ENCODE data around the gene RGL4. TPM values are rescaled to one million over a fixed set of nuclear protein-coding genes. Genes with fewer than 3 reads are reported as not detected.

RGL4 gene
- total RNA-seq, 1 donor from 2014 or later = not detected

DNA sequence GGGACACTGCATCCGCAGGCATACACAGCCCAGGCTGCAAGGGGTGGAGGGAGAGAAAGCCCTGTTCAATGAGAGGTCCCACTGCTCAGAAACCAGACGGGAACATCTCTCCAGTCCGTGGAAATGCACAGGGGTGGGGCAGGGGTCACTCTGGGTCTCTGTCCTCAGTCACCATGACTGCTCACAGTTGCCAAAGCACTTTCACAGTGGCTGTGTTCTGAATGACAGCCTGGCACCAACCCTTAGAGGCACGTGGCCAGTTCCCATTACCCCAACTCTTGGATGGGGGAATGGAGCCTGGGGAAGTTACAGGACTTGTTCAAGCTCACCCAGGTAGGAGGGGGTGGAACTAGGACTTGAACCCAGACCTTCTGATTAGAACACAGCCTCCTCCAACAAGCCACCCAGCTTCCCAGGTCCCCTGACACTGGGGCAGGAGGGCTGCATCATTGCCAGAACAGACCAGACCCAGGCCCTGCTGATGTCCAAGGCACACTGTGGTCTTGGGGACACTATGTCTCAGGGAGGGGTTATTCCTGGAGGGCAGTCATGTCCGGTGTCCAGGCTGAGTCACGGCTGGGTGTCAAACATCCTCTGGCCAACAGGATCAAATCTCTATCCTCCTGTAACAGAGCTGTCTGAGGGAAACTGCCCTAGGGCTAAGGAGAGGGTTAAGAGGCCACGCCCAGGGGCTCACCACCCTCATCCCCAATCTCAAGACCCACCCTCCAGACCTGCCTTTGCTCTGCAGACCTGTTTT is 51.9 kb downstream of the RGL4 start:
- FAIRE-seq (no peak), DNase-seq (ENCODE audit: low read depth) (no peak)
- H3K4me1 ChIP-seq (ENCODE audit: insufficient read depth, low read length) = no peaks in the 10 kb centered on the region
- no peaks in the 10 kb centered on the region for H3K4me1 Mint-ChIP-seq (ENCODE audit: low read depth, unreplicated experiment)
- H3K27ac Mint-ChIP-seq (ENCODE audit: unreplicated experiment) = no peak overlapping the region
- H3K4me2 ChIP-seq (ENCODE audit: low read length) = no peak overlapping the region
- H4K20me1 ChIP-seq (ENCODE audit: insufficient read depth, low read length) = peaks cover 16% of the 10 kb centered on the region
- H3K36me3 ChIP-seq (ENCODE audit: insufficient read depth, low read length) = peaks cover 14% of the 10 kb centered on the region
- H3K36me3 Mint-ChIP-seq (ENCODE audit: low read depth, unreplicated experiment) = peaks cover 33% of the 10 kb centered on the region
- no peak overlapping the region for H3K27ac ChIP-seq (ENCODE audit: low read depth, low read length)
- no peaks in the 10 kb centered on the region for H3K9me3 Mint-ChIP-seq (ENCODE audit: unreplicated experiment)
- TF ChIP-seq, protein P1, sequence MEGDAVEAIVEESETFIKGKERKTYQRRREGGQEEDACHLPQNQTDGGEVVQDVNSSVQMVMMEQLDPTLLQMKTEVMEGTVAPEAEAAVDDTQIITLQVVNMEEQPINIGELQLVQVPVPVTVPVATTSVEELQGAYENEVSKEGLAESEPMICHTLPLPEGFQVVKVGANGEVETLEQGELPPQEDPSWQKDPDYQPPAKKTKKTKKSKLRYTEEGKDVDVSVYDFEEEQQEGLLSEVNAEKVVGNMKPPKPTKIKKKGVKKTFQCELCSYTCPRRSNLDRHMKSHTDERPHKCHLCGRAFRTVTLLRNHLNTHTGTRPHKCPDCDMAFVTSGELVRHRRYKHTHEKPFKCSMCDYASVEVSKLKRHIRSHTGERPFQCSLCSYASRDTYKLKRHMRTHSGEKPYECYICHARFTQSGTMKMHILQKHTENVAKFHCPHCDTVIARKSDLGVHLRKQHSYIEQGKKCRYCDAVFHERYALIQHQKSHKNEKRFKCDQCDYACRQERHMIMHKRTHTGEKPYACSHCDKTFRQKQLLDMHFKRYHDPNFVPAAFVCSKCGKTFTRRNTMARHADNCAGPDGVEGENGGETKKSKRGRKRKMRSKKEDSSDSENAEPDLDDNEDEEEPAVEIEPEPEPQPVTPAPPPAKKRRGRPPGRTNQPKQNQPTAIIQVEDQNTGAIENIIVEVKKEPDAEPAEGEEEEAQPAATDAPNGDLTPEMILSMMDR (IDR thresholded peaks at IDR 0.05; ENCODE audit: insufficient read depth, low read depth, low read length) = no peak
- TF ChIP-seq EZH2 (IDR thresholded peaks at IDR 0.05; ENCODE audit: insufficient read depth, low read length) = no peak
- no peak overlapping the region for H3K4me3 Mint-ChIP-seq (ENCODE audit: unreplicated experiment)
- H3K27me3 ChIP-seq (ENCODE audit: insufficient read depth, low read length) = no peaks in the 10 kb centered on the region
- no peaks in the 10 kb centered on the region for H3K27me3 Mint-ChIP-seq (ENCODE audit: low read depth, unreplicated experiment)
- H3K79me2 ChIP-seq (ENCODE audit: insufficient read depth, low read length) = peaks cover 5% of the 10 kb centered on the region
- no peak overlapping the region for H3K9ac ChIP-seq (ENCODE audit: low read length)
- H3K9me3 ChIP-seq (ENCODE audit: insufficient read depth, low read depth, low read length) = peaks cover 12% of the 10 kb centered on the region
- no peak overlapping the region for H3K4me3 ChIP-seq (ENCODE audit: insufficient read depth, low read depth, low read length)
- H2AFZ ChIP-seq (ENCODE audit: low read depth, low read length) = no peak overlapping the region

DNA sequence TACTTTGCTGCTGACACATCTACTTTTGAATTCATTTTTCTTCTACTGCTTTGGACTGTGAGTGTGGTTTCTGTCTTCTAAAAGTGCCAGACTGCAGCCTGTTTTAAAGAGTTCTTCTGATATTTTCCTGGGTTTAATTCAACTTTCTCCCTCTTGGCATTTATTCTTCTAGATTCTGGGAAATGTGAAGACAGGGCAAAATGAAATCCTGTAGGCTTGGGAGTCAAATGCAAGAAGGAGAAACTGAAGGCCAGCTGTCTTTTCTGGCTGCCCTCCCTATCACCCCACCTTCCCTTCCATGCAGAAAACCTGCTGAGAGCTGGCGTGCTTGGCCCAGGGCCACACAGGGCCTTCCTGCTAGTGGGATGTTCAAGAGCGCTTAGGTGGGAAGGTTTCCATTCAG is 52.5 kb downstream of the RGL4 start:
- Histone ChIP-seq H3K4me2 (ENCODE audit: low read length) (no peak overlapping the region), H3K9ac (ENCODE audit: low read length) (no peak overlapping the region), H2AFZ (ENCODE audit: low read depth, low read length) (no peak overlapping the region), H3K79me2 (ENCODE audit: insufficient read depth, low read length) (peaks cover 11% of the 10 kb centered on the region), H4K20me1 (ENCODE audit: insufficient read depth, low read length) (peaks cover 21% of the 10 kb centered on the region), H3K4me1 (ENCODE audit: insufficient read depth, low read length) (no peaks in the 10 kb centered on the region), H3K4me3 (ENCODE audit: insufficient read depth, low read depth, low read length) (no peak overlapping the region), H3K27me3 (ENCODE audit: insufficient read depth, low read length) (no peaks in the 10 kb centered on the region), H3K36me3 (ENCODE audit: insufficient read depth, low read length) (peaks cover 14% of the 10 kb centered on the region), H3K9me3 (ENCODE audit: insufficient read depth, low read depth, low read length) (peaks cover 12% of the 10 kb centered on the region), H3K27ac (ENCODE audit: low read depth, low read length) (no peak overlapping the region)
- Mint-ChIP-seq H3K27me3 (ENCODE audit: low read depth, unreplicated experiment) (no peaks in the 10 kb centered on the region), H3K27ac (ENCODE audit: unreplicated experiment) (no peak overlapping the region), H3K4me3 (ENCODE audit: unreplicated experiment) (no peak overlapping the region), H3K9me3 (ENCODE audit: unreplicated experiment) (no peaks in the 10 kb centered on the region), H3K4me1 (ENCODE audit: low read depth, unreplicated experiment) (no peaks in the 10 kb centered on the region), H3K36me3 (ENCODE audit: low read depth, unreplicated experiment) (peaks cover 33% of the 10 kb centered on the region)
- TF ChIP-seq, protein P1 (IDR thresholded peaks at IDR 0.05; ENCODE audit: insufficient read depth, low read depth, low read length) = no peak
- no peak for TF ChIP-seq EZH2 (IDR thresholded peaks at IDR 0.05; ENCODE audit: insufficient read depth, low read length)
- no peak for DNase-seq (ENCODE audit: low read depth)
- FAIRE-seq = no peak

DNA sequence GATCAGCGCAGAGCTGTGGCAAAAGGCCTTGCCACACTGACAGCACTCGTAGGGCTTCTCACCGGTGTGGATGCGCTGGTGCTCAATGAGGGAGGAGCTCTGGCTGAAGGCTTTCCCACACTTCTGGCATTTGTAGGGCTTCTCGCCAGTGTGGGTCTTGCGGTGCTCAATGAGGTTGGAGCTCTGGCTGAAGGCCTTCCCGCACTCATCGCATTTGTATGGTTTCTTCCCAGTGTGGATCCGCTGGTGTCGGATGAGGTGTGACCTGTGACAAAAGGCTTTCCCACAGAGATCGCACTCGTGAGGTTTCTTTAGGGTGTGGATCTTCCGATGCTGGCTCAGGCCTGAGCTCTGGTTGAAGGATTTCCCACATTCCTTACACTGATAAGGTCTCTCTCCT is 53.2 kb downstream of the RGL4 start:
- H4K20me1 ChIP-seq (ENCODE audit: insufficient read depth, low read length) = peaks cover 21% of the 10 kb centered on the region
- Mint-ChIP-seq H3K4me3 (ENCODE audit: unreplicated experiment) (no peak overlapping the region), H3K27ac (ENCODE audit: unreplicated experiment) (no peak overlapping the region), H3K36me3 (ENCODE audit: low read depth, unreplicated experiment) (peaks cover 33% of the 10 kb centered on the region), H3K27me3 (ENCODE audit: low read depth, unreplicated experiment) (no peaks in the 10 kb centered on the region), H3K4me1 (ENCODE audit: low read depth, unreplicated experiment) (no peaks in the 10 kb centered on the region), H3K9me3 (ENCODE audit: unreplicated experiment) (no peaks in the 10 kb centered on the region)
- no peaks in the 10 kb centered on the region for H3K27me3 ChIP-seq (ENCODE audit: insufficient read depth, low read length)
- no peak overlapping the region for H3K27ac ChIP-seq (ENCODE audit: low read depth, low read length)
- no peak overlapping the region for H2AFZ ChIP-seq (ENCODE audit: low read depth, low read length)
- no peak for TF ChIP-seq EZH2 (IDR thresholded peaks at IDR 0.05; ENCODE audit: insufficient read depth, low read length)
- TF ChIP-seq, protein P1 (IDR thresholded peaks at IDR 0.05; ENCODE audit: insufficient read depth, low read depth, low read length) = no peak
- no peak overlapping the region for H3K4me3 ChIP-seq (ENCODE audit: insufficient read depth, low read depth, low read length)
- DNase-seq (ENCODE audit: low read depth) (no peak), FAIRE-seq (no peak)
- H3K4me2 ChIP-seq (ENCODE audit: low read length) = no peak overlapping the region
- H3K4me1 ChIP-seq (ENCODE audit: insufficient read depth, low read length) = no peaks in the 10 kb centered on the region
- H3K36me3 ChIP-seq (ENCODE audit: insufficient read depth, low read length) = peaks cover 14% of the 10 kb centered on the region
- peaks cover 11% of the 10 kb centered on the region for H3K79me2 ChIP-seq (ENCODE audit: insufficient read depth, low read length)
- peaks cover 12% of the 10 kb centered on the region for H3K9me3 ChIP-seq (ENCODE audit: insufficient read depth, low read depth, low read length)
- no peak overlapping the region for H3K9ac ChIP-seq (ENCODE audit: low read length)

Measured in astrocyte (in vitro differentiated cells and primary cell).